ENCODE measurements around the gene IGF2R.
"Not testable (repeated sequence)": the region's sequence is repeated elsewhere in the genome, so short reads cannot be mapped to it uniquely, and the experiment has no call there.

Gene IGF2R

GRCh38 chr6:160000280-160000704 lies 31.4 kb downstream of the IGF2R start:
- no peak for DNase-seq

- DNase-seq = not testable (repeated sequence)
Observed at GRCh38 chr6:160000893-160001427, 32.1 kb downstream of the IGF2R start.

- no peak for DNase-seq
Observed at GRCh38 chr6:160002882-160003281, 34.0 kb downstream of the IGF2R start.

- DNase-seq = no peak
Observed at GRCh38 chr6:160004018-160004417, 35.1 kb downstream of the IGF2R start.

GRCh38 chr6:160004419-160005175 lies 35.7 kb downstream of the IGF2R start:
- DNase-seq = peak; percentile 16

GRCh38 chr6:160005211-160005610 lies 36.3 kb downstream of the IGF2R start:
- no peak for DNase-seq

GRCh38 chr6:160005861-160006540 lies 37.1 kb downstream of the IGF2R start:
- peak; percentile 7 for DNase-seq

- no peak for DNase-seq
Observed at GRCh38 chr6:160007145-160007544, 38.3 kb downstream of the IGF2R start.

- DNase-seq = no peak
Observed at GRCh38 chr6:160007611-160008010, 38.7 kb downstream of the IGF2R start.

- DNase-seq = no peak
Observed at GRCh38 chr6:160010067-160010466, 41.2 kb downstream of the IGF2R start.

GRCh38 chr6:160013987-160014868 lies 45.3 kb downstream of the IGF2R start:
- DNase-seq = no peak

GRCh38 chr6:160014869-160015182 lies 45.9 kb downstream of the IGF2R start:
- no peak for DNase-seq

GRCh38 chr6:160015778-160016684 lies 47.1 kb downstream of the IGF2R start:
- no peak for DNase-seq

GRCh38 chr6:160022101-160022500 lies 53.2 kb downstream of the IGF2R start:
- no peak for DNase-seq

- no peak for DNase-seq
Observed at GRCh38 chr6:160022793-160023192, 53.9 kb downstream of the IGF2R start.

- DNase-seq = no peak
Observed at GRCh38 chr6:160024152-160024551, 55.3 kb downstream of the IGF2R start.

GRCh38 chr6:160027076-160027475 lies 58.2 kb downstream of the IGF2R start:
- no peak for DNase-seq

- no peak for DNase-seq
Observed at GRCh38 chr6:160027931-160028330, 59.0 kb downstream of the IGF2R start.

- no peak for DNase-seq
Observed at GRCh38 chr6:160028487-160029275, 59.8 kb downstream of the IGF2R start.

GRCh38 chr6:160029525-160029924 lies 60.6 kb downstream of the IGF2R start:
- no peak for DNase-seq

- no peak for DNase-seq
Observed at GRCh38 chr6:160030103-160030502, 61.2 kb downstream of the IGF2R start.
